ENCODE results near the gene SYCP3. TPM values are rescaled to one million over a fixed set of nuclear protein-coding genes. Genes with fewer than 3 reads are reported as not detected.
A peak's percentile ranks its signal among the peaks of the same experiment; 100 is the strongest.

SYCP3 gene
- total and polyA plus RNA-seq, 2 of the 13 experiments (the other 11 are each of a cell fraction or from before 2014, with no cell fraction given), result not detected

DNA sequence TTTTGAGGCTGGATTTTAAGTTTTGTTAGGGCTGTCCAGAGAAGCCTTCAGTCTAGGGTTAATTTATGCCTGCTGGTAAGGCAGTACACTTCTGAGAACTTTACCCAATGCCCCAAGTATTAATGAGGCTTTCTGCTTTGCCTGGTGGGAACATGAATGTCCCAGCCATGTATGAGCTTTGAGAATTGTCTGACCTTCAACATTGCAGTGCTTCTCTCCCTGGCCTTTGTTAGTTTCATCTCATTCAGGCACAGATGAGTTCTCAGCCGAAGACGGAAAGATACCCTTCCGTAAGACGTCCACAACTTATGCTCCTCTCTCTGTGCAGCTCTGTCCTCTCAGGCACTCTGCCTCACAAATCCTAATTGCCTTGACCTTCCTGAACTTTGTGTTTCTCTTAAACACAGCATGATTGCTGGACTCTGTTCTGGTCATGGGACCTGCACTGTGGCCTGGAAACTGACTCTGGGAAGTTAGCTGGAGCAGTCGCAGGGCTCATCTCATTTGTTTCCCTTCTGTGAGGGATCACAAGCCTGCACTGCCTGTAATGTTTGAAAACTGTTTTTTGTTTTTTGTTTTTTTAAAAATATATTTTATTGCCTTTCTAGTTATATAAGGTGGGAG is 26.1 kb downstream of the SYCP3 start (continued):
- TF ChIP-seq, protein P1, sequence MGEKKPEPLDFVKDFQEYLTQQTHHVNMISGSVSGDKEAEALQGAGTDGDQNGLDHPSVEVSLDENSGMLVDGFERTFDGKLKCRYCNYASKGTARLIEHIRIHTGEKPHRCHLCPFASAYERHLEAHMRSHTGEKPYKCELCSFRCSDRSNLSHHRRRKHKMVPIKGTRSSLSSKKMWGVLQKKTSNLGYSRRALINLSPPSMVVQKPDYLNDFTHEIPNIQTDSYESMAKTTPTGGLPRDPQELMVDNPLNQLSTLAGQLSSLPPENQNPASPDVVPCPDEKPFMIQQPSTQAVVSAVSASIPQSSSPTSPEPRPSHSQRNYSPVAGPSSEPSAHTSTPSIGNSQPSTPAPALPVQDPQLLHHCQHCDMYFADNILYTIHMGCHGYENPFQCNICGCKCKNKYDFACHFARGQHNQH (CRISPR knock-in tag; IDR thresholded peaks at IDR 0.05), result peak; percentile 77; the same call in 1 of the 2 replicates
- TF ChIP-seq, protein P2, sequence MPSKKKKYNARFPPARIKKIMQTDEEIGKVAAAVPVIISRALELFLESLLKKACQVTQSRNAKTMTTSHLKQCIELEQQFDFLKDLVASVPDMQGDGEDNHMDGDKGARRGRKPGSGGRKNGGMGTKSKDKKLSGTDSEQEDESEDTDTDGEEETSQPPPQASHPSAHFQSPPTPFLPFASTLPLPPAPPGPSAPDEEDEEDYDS (CRISPR knock-in tag; IDR thresholded peaks at IDR 0.05), result peak; percentile 49
- TF ChIP-seq PCBP2 (optimal IDR thresholded peaks at IDR 0.05; ENCODE audit: low read depth, low read length, poor library complexity, severe bottlenecking) (no peak), HCFC1 (IDR thresholded peaks at IDR 0.05; ENCODE audit: low read depth, low read length) (no peak), MEF2D (CRISPR knock-in tag; IDR thresholded peaks at IDR 0.05) (peak; percentile 38; the same call in 1 of the 2 replicates), ARHGAP35 (CRISPR knock-in tag; IDR thresholded peaks at IDR 0.05; ENCODE audit: borderline replicate concordance) (no peak), ZNF549 (CRISPR knock-in tag; IDR thresholded peaks at IDR 0.05) (no peak), ZNF644 (CRISPR knock-in tag; IDR thresholded peaks at IDR 0.05; ENCODE audit: low read depth) (peak; percentile 69), ZNF761 (CRISPR knock-in tag; conservative IDR thresholded peaks at IDR 0.05) (no peak), ZNF12 (CRISPR knock-in tag; IDR thresholded peaks at IDR 0.05) (no peak), TBX3 (IDR thresholded peaks at IDR 0.05; ENCODE audit: borderline replicate concordance) (no peak)
- TF ChIP-seq, protein P3, sequence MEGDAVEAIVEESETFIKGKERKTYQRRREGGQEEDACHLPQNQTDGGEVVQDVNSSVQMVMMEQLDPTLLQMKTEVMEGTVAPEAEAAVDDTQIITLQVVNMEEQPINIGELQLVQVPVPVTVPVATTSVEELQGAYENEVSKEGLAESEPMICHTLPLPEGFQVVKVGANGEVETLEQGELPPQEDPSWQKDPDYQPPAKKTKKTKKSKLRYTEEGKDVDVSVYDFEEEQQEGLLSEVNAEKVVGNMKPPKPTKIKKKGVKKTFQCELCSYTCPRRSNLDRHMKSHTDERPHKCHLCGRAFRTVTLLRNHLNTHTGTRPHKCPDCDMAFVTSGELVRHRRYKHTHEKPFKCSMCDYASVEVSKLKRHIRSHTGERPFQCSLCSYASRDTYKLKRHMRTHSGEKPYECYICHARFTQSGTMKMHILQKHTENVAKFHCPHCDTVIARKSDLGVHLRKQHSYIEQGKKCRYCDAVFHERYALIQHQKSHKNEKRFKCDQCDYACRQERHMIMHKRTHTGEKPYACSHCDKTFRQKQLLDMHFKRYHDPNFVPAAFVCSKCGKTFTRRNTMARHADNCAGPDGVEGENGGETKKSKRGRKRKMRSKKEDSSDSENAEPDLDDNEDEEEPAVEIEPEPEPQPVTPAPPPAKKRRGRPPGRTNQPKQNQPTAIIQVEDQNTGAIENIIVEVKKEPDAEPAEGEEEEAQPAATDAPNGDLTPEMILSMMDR (CRISPR knock-in tag; IDR thresholded peaks at IDR 0.05), result peak; percentile 20; the same call in 1 of the 2 replicates
- TF ChIP-seq, protein P4, sequence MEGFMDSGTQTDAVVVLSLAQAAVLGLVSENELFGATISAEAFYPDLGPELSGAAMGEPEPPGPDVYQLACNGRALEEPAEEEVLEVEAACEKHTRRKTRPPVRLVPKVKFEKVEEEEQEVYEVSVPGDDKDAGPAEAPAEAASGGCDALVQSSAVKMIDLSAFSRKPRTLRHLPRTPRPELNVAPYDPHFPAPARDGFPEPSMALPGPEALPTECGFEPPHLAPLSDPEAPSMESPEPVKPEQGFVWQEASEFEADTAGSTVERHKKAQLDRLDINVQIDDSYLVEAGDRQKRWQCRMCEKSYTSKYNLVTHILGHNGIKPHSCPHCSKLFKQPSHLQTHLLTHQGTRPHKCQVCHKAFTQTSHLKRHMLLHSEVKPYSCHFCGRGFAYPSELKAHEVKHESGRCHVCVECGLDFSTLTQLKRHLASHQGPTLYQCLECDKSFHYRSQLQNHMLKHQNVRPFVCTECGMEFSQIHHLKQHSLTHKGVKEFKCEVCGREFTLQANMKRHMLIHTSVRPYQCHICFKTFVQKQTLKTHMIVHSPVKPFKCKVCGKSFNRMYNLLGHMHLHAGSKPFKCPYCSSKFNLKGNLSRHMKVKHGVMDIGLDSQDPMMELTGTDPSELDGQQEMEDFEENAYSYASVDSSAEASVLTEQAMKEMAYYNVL (CRISPR knock-in tag; IDR thresholded peaks at IDR 0.05; ENCODE audit: borderline replicate concordance), result peak; percentile 66; the same call in 1 of the 2 replicates
- TF ChIP-seq, protein P5, sequence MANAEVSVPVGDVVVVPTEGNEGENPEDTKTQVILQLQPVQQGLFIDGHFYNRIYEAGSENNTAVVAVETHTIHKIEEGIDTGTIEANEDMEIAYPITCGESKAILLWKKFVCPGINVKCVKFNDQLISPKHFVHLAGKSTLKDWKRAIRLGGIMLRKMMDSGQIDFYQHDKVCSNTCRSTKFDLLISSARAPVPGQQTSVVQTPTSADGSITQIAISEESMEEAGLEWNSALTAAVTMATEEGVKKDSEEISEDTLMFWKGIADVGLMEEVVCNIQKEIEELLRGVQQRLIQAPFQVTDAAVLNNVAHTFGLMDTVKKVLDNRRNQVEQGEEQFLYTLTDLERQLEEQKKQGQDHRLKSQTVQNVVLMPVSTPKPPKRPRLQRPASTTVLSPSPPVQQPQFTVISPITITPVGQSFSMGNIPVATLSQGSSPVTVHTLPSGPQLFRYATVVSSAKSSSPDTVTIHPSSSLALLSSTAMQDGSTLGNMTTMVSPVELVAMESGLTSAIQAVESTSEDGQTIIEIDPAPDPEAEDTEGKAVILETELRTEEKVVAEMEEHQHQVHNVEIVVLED (CRISPR knock-in tag; IDR thresholded peaks at IDR 0.05; ENCODE audit: borderline replicate concordance), result no peak
- TF ChIP-seq, protein P6, sequence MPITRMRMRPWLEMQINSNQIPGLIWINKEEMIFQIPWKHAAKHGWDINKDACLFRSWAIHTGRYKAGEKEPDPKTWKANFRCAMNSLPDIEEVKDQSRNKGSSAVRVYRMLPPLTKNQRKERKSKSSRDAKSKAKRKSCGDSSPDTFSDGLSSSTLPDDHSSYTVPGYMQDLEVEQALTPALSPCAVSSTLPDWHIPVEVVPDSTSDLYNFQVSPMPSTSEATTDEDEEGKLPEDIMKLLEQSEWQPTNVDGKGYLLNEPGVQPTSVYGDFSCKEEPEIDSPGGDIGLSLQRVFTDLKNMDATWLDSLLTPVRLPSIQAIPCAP (CRISPR knock-in tag; IDR thresholded peaks at IDR 0.05; ENCODE audit: low read depth), result no peak
- TF ChIP-seq, protein P7, sequence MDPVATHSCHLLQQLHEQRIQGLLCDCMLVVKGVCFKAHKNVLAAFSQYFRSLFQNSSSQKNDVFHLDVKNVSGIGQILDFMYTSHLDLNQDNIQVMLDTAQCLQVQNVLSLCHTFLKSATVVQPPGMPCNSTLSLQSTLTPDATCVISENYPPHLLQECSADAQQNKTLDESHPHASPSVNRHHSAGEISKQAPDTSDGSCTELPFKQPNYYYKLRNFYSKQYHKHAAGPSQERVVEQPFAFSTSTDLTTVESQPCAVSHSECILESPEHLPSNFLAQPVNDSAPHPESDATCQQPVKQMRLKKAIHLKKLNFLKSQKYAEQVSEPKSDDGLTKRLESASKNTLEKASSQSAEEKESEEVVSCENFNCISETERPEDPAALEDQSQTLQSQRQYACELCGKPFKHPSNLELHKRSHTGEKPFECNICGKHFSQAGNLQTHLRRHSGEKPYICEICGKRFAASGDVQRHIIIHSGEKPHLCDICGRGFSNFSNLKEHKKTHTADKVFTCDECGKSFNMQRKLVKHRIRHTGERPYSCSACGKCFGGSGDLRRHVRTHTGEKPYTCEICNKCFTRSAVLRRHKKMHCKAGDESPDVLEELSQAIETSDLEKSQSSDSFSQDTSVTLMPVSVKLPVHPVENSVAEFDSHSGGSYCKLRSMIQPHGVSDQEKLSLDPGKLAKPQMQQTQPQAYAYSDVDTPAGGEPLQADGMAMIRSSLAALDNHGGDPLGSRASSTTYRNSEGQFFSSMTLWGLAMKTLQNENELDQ (CRISPR knock-in tag; IDR thresholded peaks at IDR 0.05; ENCODE audit: borderline replicate concordance), result no peak
